ENCODE data around the gene HMCN2. TPM values are rescaled to one million over a fixed set of nuclear protein-coding genes. Genes with fewer than 3 reads are reported as not detected.

HMCN2 gene
- total RNA-seq, 1 experiment from 2014 or later: 8.6 TPM

DNA sequence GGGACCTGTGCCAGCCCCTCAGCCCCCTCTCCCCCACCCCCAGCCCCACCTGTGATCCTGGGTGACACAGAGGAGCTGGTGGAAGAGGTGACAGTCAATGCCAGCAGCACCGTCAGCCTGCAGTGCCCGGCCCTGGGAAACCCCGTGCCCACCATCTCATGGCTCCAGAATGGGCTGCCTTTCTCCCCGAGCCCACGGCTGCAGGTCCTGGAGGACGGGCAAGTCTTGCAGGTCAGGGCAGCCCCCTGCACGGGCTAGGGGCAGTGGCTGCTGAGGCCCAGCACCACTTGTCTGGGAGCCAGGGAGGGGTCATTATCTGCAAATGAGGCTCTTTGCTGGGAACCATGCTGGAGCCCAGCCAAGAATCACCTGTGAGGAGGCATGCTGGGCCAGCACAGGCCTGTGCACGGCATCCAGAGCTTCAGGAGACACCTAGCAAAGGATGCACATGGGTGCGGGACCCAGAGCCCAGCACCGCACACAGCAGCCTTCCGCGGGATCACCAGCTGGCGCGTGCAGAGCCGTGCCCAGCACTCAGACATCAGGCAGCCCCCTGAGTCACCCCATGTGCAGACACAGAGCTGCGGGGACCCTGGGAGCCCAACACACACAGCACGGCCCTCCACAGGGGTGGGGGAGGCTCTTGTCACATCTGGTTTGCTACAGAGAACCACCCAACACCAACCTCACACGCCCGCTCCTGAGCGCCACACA is 117.2 kb downstream of the HMCN2 start:
- no peak overlapping the region for H3K27ac Mint-ChIP-seq
- WGBS (ENCODE audit: extremely low coverage, insufficient read length, low lambda C conversion rate): no CpG with 5 or more reads among the region's 20 CpGs

More for the DNA sequence above, 117.2 kb downstream of the HMCN2 start:
- no peak overlapping the region for H3K4me3 Mint-ChIP-seq
- Histone ChIP-seq H2BK12ac (ENCODE audit: insufficient read length, low read depth, low read length) (no peak overlapping the region), H2AFZ (ENCODE audit: low read length) (no peak overlapping the region), H3K4me1 (ENCODE audit: insufficient read depth, low read length) (no peaks in the 10 kb centered on the region), H3K18ac (ENCODE audit: insufficient read length, low read depth, low read length) (no peak overlapping the region), H3K56ac (ENCODE audit: insufficient read length, low read depth, low read length) (no peak overlapping the region), H2AK5ac (ENCODE audit: insufficient read length, low read length) (no peak overlapping the region), H3K14ac (ENCODE audit: insufficient read depth, low read length) (no peak overlapping the region; the same call in 1 of the 2 replicates), H3K23ac (ENCODE audit: insufficient read length, low read depth, low read length) (no peak overlapping the region), H3K9ac (ENCODE audit: extremely low read depth, insufficient read length, low read length) (no peak overlapping the region), H3K4me2 (ENCODE audit: insufficient read depth, insufficient read length, low read length) (no peak overlapping the region), H4K8ac (replicated peaks; ENCODE audit: insufficient read length, low read depth, low read length) (no peak overlapping the region), H2BK120ac (ENCODE audit: low read depth, low read length, poor library complexity, severe bottlenecking) (no peak overlapping the region), H4K20me1 (ENCODE audit: control insufficient read depth, insufficient read depth, insufficient read length) (no peaks in the 10 kb centered on the region), H2BK15ac (ENCODE audit: low read depth, low read length) (no peak overlapping the region), H3K9me3 (ENCODE audit: control insufficient read depth, low read depth, low read length) (no peaks in the 10 kb centered on the region), H4K91ac (ENCODE audit: insufficient read length, low read depth, low read length) (no peak overlapping the region), H3K27me3 (ENCODE audit: insufficient read depth, low read length) (no peaks in the 10 kb centered on the region), H3K79me2 (ENCODE audit: insufficient read depth, low read length) (no peaks in the 10 kb centered on the region), H4K5ac (ENCODE audit: insufficient read length, low read depth, low read length) (no peak overlapping the region), H2BK5ac (ENCODE audit: insufficient read length, low read length) (no peak overlapping the region), H3K79me1 (ENCODE audit: insufficient read depth, low read depth, low read length, poor library complexity, severe bottlenecking) (no peaks in the 10 kb centered on the region), H3K4ac (ENCODE audit: low read depth, low read length) (no peak overlapping the region), H2BK20ac (ENCODE audit: low read depth, low read length, poor library complexity, severe bottlenecking) (no peak overlapping the region), H3T11ph (ENCODE audit: low read length) (no peak overlapping the region), H3K23me2 (ENCODE audit: insufficient read length, low read depth, low read length, poor library complexity, severe bottlenecking) (no peaks in the 10 kb centered on the region), H3K27ac (ENCODE audit: insufficient read length, low read depth, low read length) (no peak overlapping the region)
- no peaks in the 10 kb centered on the region for H3K9me3 Mint-ChIP-seq
- DNase-seq: no peak
- peaks cover 0 to 5% (median 0%) of the 10 kb centered on the region in 3 experiments; a peak in 3 of 7 replicates for H3K36me3 Mint-ChIP-seq (ENCODE audit: insufficient read depth in 1 of 3, low read depth in 3 of 3)
- TF ChIP-seq CTCF (conservative IDR thresholded peaks at IDR 0.05): no peak
- peaks cover 0 to 2% of the 10 kb centered on the region in 2 experiments; a peak in 2 of 4 replicates for H3K4me1 Mint-ChIP-seq
- H3K27me3 Mint-ChIP-seq (ENCODE audit: low read depth): no peaks in the 10 kb centered on the region

Data from H9 (cell line).